ENCODE data around the gene GSTK1. TPM values are rescaled to one million over a fixed set of nuclear protein-coding genes. Genes with fewer than 3 reads are reported as not detected.

The GSTK1 gene
- total RNA-seq, 2 donors from 2014 or later, result 428 to 433 TPM

- H3K27ac Mint-ChIP-seq, result peak overlapping the region; percentile 78
- peaks cover 19% of the 10 kb centered on the region for H3K36me3 Mint-ChIP-seq (ENCODE audit: low read depth)
- H3K4me1 Mint-ChIP-seq, result peaks cover 42% of the 10 kb centered on the region
- H3K27me3 Mint-ChIP-seq, result no peaks in the 10 kb centered on the region
- no peak overlapping the region for H3K4me3 Mint-ChIP-seq
- H3K9me3 ChIP-seq (ENCODE audit: control insufficient read depth, low read length, poor library complexity, severe bottlenecking), result no peaks in the 10 kb centered on the region
- ATAC-seq (peak; percentile 99), DNase-seq (peak; percentile 22 to 65 (median 44))
Observed at GRCh38 chr7:143299840-143300239, 36.6 kb downstream of the GSTK1 start.

GRCh38 chr7:143300959-143301935 is 38.0 kb downstream of the GSTK1 start:
- peaks cover 43% of the 10 kb centered on the region for H3K4me1 Mint-ChIP-seq
- no peak for ATAC-seq

GRCh38 chr7:143303733-143304132 is 40.5 kb downstream of the GSTK1 start:
- no peak overlapping the region for H3K27ac Mint-ChIP-seq
- H3K36me3 Mint-ChIP-seq (ENCODE audit: low read depth), result peaks cover 26% of the 10 kb centered on the region
- no peak overlapping the region for H3K4me3 Mint-ChIP-seq
- DNase-seq (no peak), ATAC-seq (no peak)
- peaks cover 44% of the 10 kb centered on the region for H3K4me1 Mint-ChIP-seq
- H3K9me3 ChIP-seq (ENCODE audit: control insufficient read depth, low read length, poor library complexity, severe bottlenecking), result no peaks in the 10 kb centered on the region
- no peaks in the 10 kb centered on the region for H3K27me3 Mint-ChIP-seq

More at GRCh38 chr7:143300959-143301935, 38.0 kb downstream of the GSTK1 start:
- Mint-ChIP-seq H3K36me3 (ENCODE audit: low read depth) (peaks cover 21% of the 10 kb centered on the region), H3K27me3 (no peaks in the 10 kb centered on the region), H3K27ac (peak overlapping the region; percentile 78), H3K4me3 (no peak overlapping the region)
- no peaks in the 10 kb centered on the region for H3K9me3 ChIP-seq (ENCODE audit: control insufficient read depth, low read length, poor library complexity, severe bottlenecking)
- DNase-seq, result no peak

GRCh38 chr7:143304938-143305337 is 41.7 kb downstream of the GSTK1 start:
- H3K27me3 Mint-ChIP-seq, result no peaks in the 10 kb centered on the region
- H3K9me3 ChIP-seq (ENCODE audit: control insufficient read depth, low read length, poor library complexity, severe bottlenecking), result no peaks in the 10 kb centered on the region
- peaks cover 24% of the 10 kb centered on the region for H3K36me3 Mint-ChIP-seq (ENCODE audit: low read depth)
- DNase-seq (no peak), ATAC-seq (no peak)
- H3K4me1 Mint-ChIP-seq, result peaks cover 37% of the 10 kb centered on the region
- H3K4me3 Mint-ChIP-seq, result no peak overlapping the region
- H3K27ac Mint-ChIP-seq, result peak overlapping the region; percentile 82

- ATAC-seq (peak; percentile 85), DNase-seq (peak; percentile 50 to 72 (median 52))
- Mint-ChIP-seq H3K4me3 (no peak overlapping the region), H3K36me3 (ENCODE audit: low read depth) (peaks cover 21% of the 10 kb centered on the region), H3K4me1 (peaks cover 37% of the 10 kb centered on the region), H3K27ac (peak overlapping the region; percentile 82), H3K27me3 (no peaks in the 10 kb centered on the region)
- no peaks in the 10 kb centered on the region for H3K9me3 ChIP-seq (ENCODE audit: control insufficient read depth, low read length, poor library complexity, severe bottlenecking)
Observed at GRCh38 chr7:143305423-143306070, 42.3 kb downstream of the GSTK1 start.

GRCh38 chr7:143308632-143309031 is 45.4 kb downstream of the GSTK1 start:
- Mint-ChIP-seq H3K4me1 (peaks cover 36% of the 10 kb centered on the region), H3K4me3 (peak overlapping the region; percentile 4), H3K36me3 (ENCODE audit: low read depth) (peaks cover 14% of the 10 kb centered on the region), H3K27me3 (no peaks in the 10 kb centered on the region), H3K27ac (peak overlapping the region; percentile 30)
- no peaks in the 10 kb centered on the region for H3K9me3 ChIP-seq (ENCODE audit: control insufficient read depth, low read length, poor library complexity, severe bottlenecking)
- no peak for DNase-seq
- ATAC-seq, result no peak

GRCh38 chr7:143314127-143314526 is 50.9 kb downstream of the GSTK1 start:
- Mint-ChIP-seq H3K4me3 (no peak overlapping the region), H3K27ac (no peak overlapping the region), H3K4me1 (peaks cover 17% of the 10 kb centered on the region), H3K36me3 (ENCODE audit: low read depth) (no peaks in the 10 kb centered on the region), H3K27me3 (peaks cover 4% of the 10 kb centered on the region)
- ATAC-seq, result no peak
- no peak for DNase-seq
- no peaks in the 10 kb centered on the region for H3K9me3 ChIP-seq (ENCODE audit: control insufficient read depth, low read length, poor library complexity, severe bottlenecking)

- DNase-seq, result no peak
- H3K27ac Mint-ChIP-seq, result peak within 1 kb of the TSS; percentile 37
- no peaks in the 10 kb centered on the region for H3K9me3 ChIP-seq (ENCODE audit: control insufficient read depth, low read length, poor library complexity, severe bottlenecking)
- no peaks in the 10 kb centered on the region for H3K36me3 Mint-ChIP-seq (ENCODE audit: low read depth)
- no peak within 1 kb of the TSS for H3K4me3 Mint-ChIP-seq
- H3K27me3 Mint-ChIP-seq, result peaks cover 6% of the 10 kb centered on the region
- H3K4me1 Mint-ChIP-seq, result peaks cover 6% of the 10 kb centered on the region
- no peak for ATAC-seq
Observed at GRCh38 chr7:143315776-143316175, 52.5 kb downstream of the GSTK1 start, which contains the start of gene CLCN1. Gene CLCN1 (plus strand): TSS chr7:143316111. CDS start chr7:143316213, 102 bp downstream.

- H3K9me3 ChIP-seq (ENCODE audit: control insufficient read depth, low read length, poor library complexity, severe bottlenecking), result no peaks in the 10 kb centered on the region
- peak overlapping the region; percentile 37 for H3K27ac Mint-ChIP-seq
- H3K27me3 Mint-ChIP-seq, result peaks cover 6% of the 10 kb centered on the region
- H3K4me1 Mint-ChIP-seq, result peaks cover 3% of the 10 kb centered on the region
- no peaks in the 10 kb centered on the region for H3K36me3 Mint-ChIP-seq (ENCODE audit: low read depth)
- DNase-seq (no peak), ATAC-seq (no peak)
- no peak overlapping the region for H3K4me3 Mint-ChIP-seq
Observed at GRCh38 chr7:143316492-143316891, 53.3 kb downstream of the GSTK1 start.

- peaks cover 3% of the 10 kb centered on the region for H3K4me1 Mint-ChIP-seq
- no peak for DNase-seq
- H3K27ac Mint-ChIP-seq, result no peak overlapping the region
Observed at GRCh38 chr7:143318661-143319060, 55.4 kb downstream of the GSTK1 start.

More at GRCh38 chr7:143318661-143319060, 55.4 kb downstream of the GSTK1 start:
- H3K9me3 ChIP-seq (ENCODE audit: control insufficient read depth, low read length, poor library complexity, severe bottlenecking), result no peaks in the 10 kb centered on the region
- no peaks in the 10 kb centered on the region for H3K36me3 Mint-ChIP-seq (ENCODE audit: low read depth)
- H3K4me3 Mint-ChIP-seq, result no peak overlapping the region
- no peak for ATAC-seq
- H3K27me3 Mint-ChIP-seq, result peaks cover 6% of the 10 kb centered on the region

Other genes starting within 250 kb of the GSTK1 start
- gene OR9A2, start 236.3 kb upstream of the GSTK1 start, total RNA-seq, result not detected
- not detected for gene OR6V1, start 211.1 kb upstream of the GSTK1 start, total RNA-seq
- gene PIP, start 131.4 kb upstream of the GSTK1 start, total RNA-seq, result not detected
- not detected for gene TAS2R39, start 80.0 kb upstream of the GSTK1 start, total RNA-seq
- gene TAS2R40, start 41.4 kb upstream of the GSTK1 start, total RNA-seq, result not detected
- under 1 TPM; 0.77 to 0.86 TPM for gene TMEM139, start 21.5 kb downstream of the GSTK1 start, total RNA-seq
- gene CASP2, start 24.9 kb downstream of the GSTK1 start, total RNA-seq, result 10 to 100 TPM; 49.3 to 52.5 TPM
- gene CLCN1, start 52.7 kb downstream of the GSTK1 start, total RNA-seq, result not detected
- under 1 TPM; 0.23 to 0.42 TPM for gene FAM131B, start 99.3 kb downstream of the GSTK1 start, total RNA-seq
- gene ZYX, start 117.9 kb downstream of the GSTK1 start, total RNA-seq, result 100 to 1,000 TPM; 151 to 165 TPM
- gene EPHA1, start 145.4 kb downstream of the GSTK1 start, total RNA-seq, result 10 to 100 TPM in 1 of 2 donors, 1 to 10 TPM in 1; 9.4 to 19.7 TPM
- gene TAS2R60, start 180.0 kb downstream of the GSTK1 start, total RNA-seq, result under 1 TPM; 0.60 to 0.80 TPM
- under 1 TPM; 0.52 to 0.99 TPM for gene TAS2R41, start 214.4 kb downstream of the GSTK1 start, total RNA-seq